CD8-positive, alpha-beta memory T cell (primary cell): ENCODE results near the gene TRAK2. TPM values are rescaled to one million over a fixed set of nuclear protein-coding genes. Genes with fewer than 3 reads are reported as not detected.
A peak's percentile ranks its signal among the peaks of the same experiment; 100 is the strongest.
"Not testable (repeated sequence)": the region's sequence is repeated elsewhere in the genome, so short reads cannot be mapped to it uniquely, and the experiment has no call there.

Experiments used
- CTCF ChIA-PET: fragments of 350-600 bp; sonication (Branson Sonifier 250); formaldehyde crosslinking; loops from one replicate; lab custom pipeline; 2021; ENCODE audit warnings: antibody characterized with exemption; lab: Charles Lee
- POLR2A ChIA-PET: fragments of 350-600 bp; sonication (Branson Sonifier 250); formaldehyde crosslinking; loops from one replicate; lab custom pipeline; 2021; ENCODE audit warnings: antibody characterized with exemption; lab: Charles Lee
- DNase-seq, 5 donors: peaks; one replicate each; pipeline versions ENCODE4 v3.0.0 to v3.0.0-alpha.2; 2020 to 2022; ENCODE audit warnings: mixed read lengths in 1 of 5
- H3K27ac ChIP-seq: one replicate; pipeline ENCODE4 v1.7.0; 2013; ENCODE audit warnings: low read depth, mild to moderate bottlenecking, low read length, moderate library complexity
- H3K27me3 ChIP-seq: 2 replicates; pipeline ENCODE4 v1.7.0; 2013; ENCODE audit warnings: low read length, mild to moderate bottlenecking; ENCODE audit not compliant: insufficient read depth, poor library complexity, severe bottlenecking
- H3K36me3 ChIP-seq: 2 replicates; pipeline ENCODE4 v1.7.0; 2013; ENCODE audit warnings: mild to moderate bottlenecking, low read length, moderate library complexity; ENCODE audit not compliant: insufficient read depth
- H3K4me1 ChIP-seq: 2 replicates; pipeline ENCODE4 v1.7.0; 2013; ENCODE audit warnings: mild to moderate bottlenecking, low read length, moderate library complexity; ENCODE audit not compliant: insufficient read depth
- H3K4me3 ChIP-seq: 2 replicates; pipeline ENCODE4 v1.7.0; 2013; ENCODE audit warnings: mild to moderate bottlenecking, low read length
- H3K9me3 ChIP-seq: 2 replicates; pipeline ENCODE4 v1.7.0; 2013; ENCODE audit warnings: mild to moderate bottlenecking, low read length
- H3K27ac Mint-ChIP-seq, 8 donors: one replicate each; pipeline ENCODE4 v1.8.0; 2020 to 2021; ENCODE audit warnings: mixed read lengths in 8 of 8, mild to moderate bottlenecking in 6 of 8, inconsistent platforms in 3 of 8, moderate library complexity in 3 of 8
- H3K27me3 Mint-ChIP-seq, 2 donors: one replicate each; pipeline ENCODE4 v1.8.0; 2020 to 2021; ENCODE audit warnings: mixed read lengths in 2 of 2, mild to moderate bottlenecking in 1 of 2, moderate library complexity in 1 of 2
- H3K36me3 Mint-ChIP-seq, 3 donors: one replicate each; pipeline ENCODE4 v1.8.0; 2020 to 2021; ENCODE audit warnings: mixed read lengths in 3 of 3, inconsistent platforms in 1 of 3, mild to moderate bottlenecking in 1 of 3
- H3K4me1 Mint-ChIP-seq, 3 donors: one replicate each; pipeline ENCODE4 v1.8.0; 2020 to 2021; ENCODE audit warnings: mixed read lengths in 3 of 3, inconsistent platforms in 1 of 3, mild to moderate bottlenecking in 1 of 3
- H3K4me3 Mint-ChIP-seq, 7 donors: one replicate each; pipeline ENCODE4 v1.8.0; 2020 to 2021; ENCODE audit warnings: mixed read lengths in 7 of 7, mild to moderate bottlenecking in 6 of 7, moderate library complexity in 4 of 7, inconsistent platforms in 2 of 7
- H3K9me3 Mint-ChIP-seq, 5 donors: one replicate each; pipeline ENCODE4 v1.8.0; 2020 to 2022; ENCODE audit warnings: mixed read lengths in 5 of 5, mild to moderate bottlenecking in 3 of 5, moderate library complexity in 2 of 5, inconsistent platforms in 1 of 5
- polyA plus RNA-seq: library from polyadenylated mRNA; unstranded; fragments of 300-500 nt; fragmentation: Illumina TruSeq; gene quantifications from one replicate; pipeline ENCODE4 v1.2.3, GENCODE V29; 2021
- total RNA-seq, 2 experiments: library from RNA; stranded (reverse); gene quantifications; one replicate each; pipeline ENCODE4 v1.2.3, GENCODE V29; 2021

The TRAK2 gene
- total and polyA plus RNA-seq, 3 experiments from 2014 or later = 24.9 to 40.1 (median 26.0) TPM

DNA sequence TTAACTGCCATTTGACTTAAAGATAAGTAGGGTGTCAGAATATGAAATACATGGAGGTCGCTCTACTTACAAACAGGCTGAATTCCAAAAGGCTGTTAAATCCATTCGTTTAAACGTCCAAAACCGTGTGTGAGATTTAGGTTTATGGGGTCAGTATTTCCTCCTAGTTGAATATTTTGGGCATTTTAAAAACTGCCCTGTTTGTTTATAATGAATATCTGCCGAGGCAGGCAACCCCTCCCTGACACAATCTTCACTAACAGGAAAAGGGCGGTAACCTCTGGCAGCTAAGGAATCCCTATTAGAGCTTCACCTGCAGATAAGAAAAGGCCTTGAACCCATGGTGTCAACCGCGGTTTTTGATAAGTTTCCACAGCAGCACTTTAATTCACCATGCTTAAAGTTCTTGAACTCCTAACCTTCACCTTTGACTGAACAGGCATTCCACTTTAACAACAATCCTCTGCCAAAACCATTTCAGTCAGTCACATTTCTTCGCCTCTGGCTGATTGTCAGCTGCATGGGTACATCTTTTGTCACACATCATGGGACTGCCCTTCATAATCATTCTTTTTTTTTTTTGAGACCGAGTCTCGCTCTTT is 17.8 kb downstream of the TRAK2 start:
- Histone ChIP-seq H3K27ac (no peak overlapping the region), H3K36me3 (no peaks in the 10 kb centered on the region), H3K9me3 (no peaks in the 10 kb centered on the region), H3K4me1 (peaks cover 36% of the 10 kb centered on the region), H3K27me3 (no peaks in the 10 kb centered on the region), H3K4me3 (no peak overlapping the region)
- ChIA-PET CTCF (no interaction called here), POLR2A (interaction anchor here (1.3 kb wide), 1 partner anchor 15 kb away, joined by 4 read pairs; no protein-coding TSS in a partner anchor)
- Mint-ChIP-seq H3K27me3 (no peaks in the 10 kb centered on the region), H3K36me3 (peaks cover 4 to 14% (median 10%) of the 10 kb centered on the region in 3 donors), H3K9me3 (no peaks in the 10 kb centered on the region), H3K4me1 (peaks cover 53 to 80% (median 74%) of the 10 kb centered on the region in 3 donors), H3K4me3 (peak overlapping the region in 6 of 7 donors; percentile 19 to 81 (median 50)), H3K27ac (peak overlapping the region; percentile 47 to 83 (median 68))
- no peak for DNase-seq

- peak overlapping the region in 4 of 7 donors; percentile 24 to 81 (median 62) for H3K4me3 Mint-ChIP-seq
These were observed 18.5 kb downstream of the TRAK2 start for GRCh38 chr2:201432621-201433393.

DNA sequence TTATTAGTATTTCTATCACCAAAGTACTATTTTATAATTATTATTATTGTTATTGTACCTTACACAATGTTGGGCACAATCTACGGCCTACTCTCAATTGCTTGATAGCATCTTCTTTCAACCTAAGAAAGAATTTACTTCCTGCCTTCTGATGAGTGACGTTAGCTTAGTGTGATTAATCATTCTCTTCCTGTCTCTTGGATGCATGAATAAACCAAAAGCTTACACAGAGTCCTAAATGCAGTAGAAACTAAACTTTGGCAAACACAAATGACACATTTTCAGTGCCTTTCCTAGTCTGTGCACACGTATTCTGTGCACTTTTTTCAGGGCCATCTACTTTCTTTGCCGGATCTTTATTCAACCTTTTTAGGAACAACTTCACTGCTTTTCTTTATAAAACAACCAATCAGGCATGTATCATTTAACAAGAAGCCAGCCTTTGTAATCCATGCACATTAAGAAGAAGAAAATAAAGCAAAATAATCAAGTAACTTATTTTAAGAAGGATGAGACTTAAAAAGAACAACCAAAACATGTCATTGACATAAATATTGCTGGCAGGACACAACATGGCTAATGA is 19.1 kb downstream of the TRAK2 start:
- Mint-ChIP-seq H3K27me3 (no peaks in the 10 kb centered on the region), H3K4me1 (peaks cover 47 to 67% (median 64%) of the 10 kb centered on the region in 3 donors), H3K9me3 (no peaks in the 10 kb centered on the region), H3K36me3 (peaks cover 4 to 14% (median 10%) of the 10 kb centered on the region in 3 donors), H3K27ac (peak overlapping the region; percentile 0 to 86 (median 74)), H3K4me3 (peak overlapping the region in 6 of 7 donors; percentile 22 to 58 (median 48))
- Histone ChIP-seq H3K4me1 (peaks cover 31% of the 10 kb centered on the region), H3K27me3 (no peaks in the 10 kb centered on the region), H3K9me3 (no peaks in the 10 kb centered on the region), H3K4me3 (no peak overlapping the region), H3K36me3 (no peaks in the 10 kb centered on the region), H3K27ac (peak overlapping the region; percentile 2)
- peak in 1 of 5 donors; percentile 24 for DNase-seq
- CTCF ChIA-PET = interaction anchor here (0.9 to 2.3 kb wide), 2 partner anchors 19 to 50 kb away, joined by 3 to 7 read pairs; partner anchors contain the start of genes STRADB and TRAK2
- POLR2A ChIA-PET = interaction anchor here (0.5 to 0.6 kb wide), 2 partner anchors 9 to 10 kb away, joined by 3 to 4 read pairs; no protein-coding TSS in a partner anchor

More at GRCh38 chr2:201432621-201433393, 18.5 kb downstream of the TRAK2 start:
- peak overlapping the region; percentile 2 for H3K27ac ChIP-seq
- Mint-ChIP-seq H3K36me3 (peaks cover 4 to 14% (median 10%) of the 10 kb centered on the region in 3 donors), H3K9me3 (no peaks in the 10 kb centered on the region), H3K27me3 (no peaks in the 10 kb centered on the region), H3K4me1 (peaks cover 53 to 74% (median 68%) of the 10 kb centered on the region in 3 donors), H3K27ac (peak overlapping the region in 7 of 8 donors; percentile 47 to 89 (median 78))
- H3K9me3 ChIP-seq = no peaks in the 10 kb centered on the region
- peaks cover 31% of the 10 kb centered on the region for H3K4me1 ChIP-seq
- no peaks in the 10 kb centered on the region for H3K36me3 ChIP-seq
- no peak for DNase-seq
- H3K4me3 ChIP-seq = no peak overlapping the region
- CTCF ChIA-PET = interaction anchor here (0.9 to 2.3 kb wide), 2 partner anchors 19 to 51 kb away, joined by 3 to 7 read pairs; partner anchors contain the start of genes STRADB and TRAK2
- H3K27me3 ChIP-seq = no peaks in the 10 kb centered on the region
- POLR2A ChIA-PET = interaction anchor here (0.5 to 1.3 kb wide), 3 partner anchors 10 to 16 kb away, joined by 3 to 4 read pairs (median 4); no protein-coding TSS in a partner anchor

- Mint-ChIP-seq H3K27me3 (no peaks in the 10 kb centered on the region), H3K4me1 (peaks cover 44 to 63% (median 56%) of the 10 kb centered on the region in 3 donors), H3K36me3 (peaks cover 4 to 14% (median 10%) of the 10 kb centered on the region in 3 donors), H3K27ac (no peak overlapping the region), H3K9me3 (no peaks in the 10 kb centered on the region), H3K4me3 (no peak overlapping the region)
- no peak for DNase-seq
- ChIA-PET CTCF (interaction anchor here (2.3 kb wide), 1 partner anchor 21 kb away, joined by 7 read pairs; the partner anchor contains the start of genes STRADB and TRAK2), POLR2A (no interaction called here)
- H3K36me3 ChIP-seq = no peaks in the 10 kb centered on the region
- H3K9me3 ChIP-seq = no peaks in the 10 kb centered on the region
- no peaks in the 10 kb centered on the region for H3K27me3 ChIP-seq
- H3K4me1 ChIP-seq = peaks cover 31% of the 10 kb centered on the region
- no peak overlapping the region for H3K27ac ChIP-seq
- H3K4me3 ChIP-seq = no peak overlapping the region
These were observed 20.4 kb downstream of the TRAK2 start for GRCh38 chr2:201430839-201431238.

GRCh38 chr2:201430322-201430721 is 20.9 kb downstream of the TRAK2 start:
- peaks cover 31% of the 10 kb centered on the region for H3K4me1 ChIP-seq
- H3K9me3 ChIP-seq, H3K4me3 ChIP-seq, H3K27ac ChIP-seq, POLR2A ChIA-PET, H3K27me3 ChIP-seq, H3K4me3 Mint-ChIP-seq, H3K9me3 Mint-ChIP-seq, DNase-seq, H3K36me3 ChIP-seq, H3K27me3 Mint-ChIP-seq, H3K27ac Mint-ChIP-seq: not testable (repeated sequence)
- H3K4me1 Mint-ChIP-seq = peaks cover 44 to 58% (median 53%) of the 10 kb centered on the region in 3 donors
- peaks cover 4 to 14% (median 10%) of the 10 kb centered on the region in 3 donors for H3K36me3 Mint-ChIP-seq
- CTCF ChIA-PET = interaction anchor here (2.3 kb wide), 1 partner anchor 21 kb away, joined by 7 read pairs; the partner anchor contains the start of genes STRADB and TRAK2

DNA sequence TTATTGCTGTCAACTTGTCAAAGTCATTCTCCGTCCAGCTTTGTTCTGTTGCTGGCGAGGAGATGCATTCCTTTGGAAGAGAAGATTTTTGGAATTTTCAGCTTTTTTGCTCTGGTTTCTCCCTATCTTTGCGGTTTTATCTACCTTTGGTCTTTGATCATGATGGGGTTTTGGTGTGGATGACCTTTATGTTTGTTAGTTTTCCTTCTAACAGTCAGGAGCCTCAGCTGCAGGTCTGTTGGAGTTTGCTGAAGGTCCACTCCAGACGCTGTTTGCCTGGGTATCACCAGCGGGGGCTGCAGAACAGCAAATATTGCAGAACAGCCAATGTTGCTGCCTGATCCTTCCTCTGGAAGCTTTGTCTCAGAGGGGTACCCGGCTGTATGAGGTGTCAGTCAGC is 21.4 kb downstream of the TRAK2 start:
- peaks cover 31% of the 10 kb centered on the region for H3K4me1 ChIP-seq
- DNase-seq, POLR2A ChIA-PET, H3K36me3 ChIP-seq, H3K27ac ChIP-seq, H3K4me3 Mint-ChIP-seq, H3K9me3 ChIP-seq, H3K27me3 Mint-ChIP-seq, H3K4me3 ChIP-seq, CTCF ChIA-PET, H3K9me3 Mint-ChIP-seq, H3K27me3 ChIP-seq: not testable (repeated sequence)
- Mint-ChIP-seq H3K4me1 (peaks cover 45 to 57% (median 49%) of the 10 kb centered on the region in 3 donors), H3K36me3 (peaks cover 4 to 14% (median 10%) of the 10 kb centered on the region in 3 donors), H3K27ac (peak overlapping the region in 1 of 8 donors; percentile 32)

GRCh38 chr2:201428366-201428765 is 22.9 kb downstream of the TRAK2 start:
- H3K27me3 ChIP-seq, H3K9me3 ChIP-seq, H3K27me3 Mint-ChIP-seq, H3K4me3 Mint-ChIP-seq, POLR2A ChIA-PET, CTCF ChIA-PET, H3K9me3 Mint-ChIP-seq, H3K36me3 ChIP-seq, H3K27ac ChIP-seq, H3K4me3 ChIP-seq, DNase-seq: not testable (repeated sequence)
- peaks cover 37 to 51% (median 40%) of the 10 kb centered on the region in 3 donors for H3K4me1 Mint-ChIP-seq
- peaks cover 30% of the 10 kb centered on the region for H3K4me1 ChIP-seq
- H3K27ac Mint-ChIP-seq = peak overlapping the region in 1 of 8 donors; percentile 64
- peaks cover 4 to 14% (median 10%) of the 10 kb centered on the region in 3 donors for H3K36me3 Mint-ChIP-seq
